Caco-2 (cell line): ENCODE data around the gene SPTBN1. TPM values are rescaled to one million over a fixed set of nuclear protein-coding genes. Genes with fewer than 3 reads are reported as not detected.

Experiments used
- BruUV-seq: library from RNA; stranded (reverse); fragments of 400-500 nt; replicated peaks from 2 replicates; lab custom pipeline; 2021; lab: Mats Ljungman, UMichigan
- CTCF ChIA-PET: fragments of 300-600 bp; sonication (Branson Sonifier 250); formaldehyde crosslinking; loops from one replicate; lab custom pipeline; 2022; ENCODE audit warnings: antibody characterized with exemption; lab: Charles Lee
- POLR2A ChIA-PET: fragments of 300-600 bp; sonication (Branson Sonifier 250); formaldehyde crosslinking; loops from one replicate; lab custom pipeline; 2022; ENCODE audit warnings: antibody characterized with exemption; lab: Charles Lee
- DNase-seq, 2 experiments: peaks; one replicate each; pipeline versions ENCODE4 v3.0.0 to v3.0.0-alpha.2; 2020 to 2022
- H3K27me3 ChIP-seq: replicated peaks from 2 replicates; pipeline ENCODE4 v1.6.0; 2011; ENCODE audit warnings: low read length; ENCODE audit not compliant: control insufficient read depth, insufficient read depth
- H3K36me3 ChIP-seq: 2 replicates; pipeline ENCODE4 v1.5.1; 2011; ENCODE audit warnings: low read length; ENCODE audit not compliant: control insufficient read depth, insufficient read depth
- H3K4me1 ChIP-seq: fragments of 250-450 bp; sonication (Bioruptor Pico); 2 replicates; pipeline ENCODE4 v1.5.1; 2020; ENCODE audit warnings: mild to moderate bottlenecking
- H3K4me3 ChIP-seq: 2 replicates; pipeline ENCODE4 v1.5.1; 2011; ENCODE audit warnings: low read depth, mild to moderate bottlenecking, control low read depth, low read length
- H3K9me3 ChIP-seq: fragments of 250-450 bp; sonication (Bioruptor Pico); 2 replicates; pipeline ENCODE4 v1.5.1; 2020; ENCODE audit warnings: mild to moderate bottlenecking, moderate library complexity
- H3K27ac Mint-ChIP-seq: one replicate; pipeline ENCODE4 v1.8.0; 2022; ENCODE audit warnings: mixed read lengths; ENCODE audit not compliant: unreplicated experiment
- H3K27me3 Mint-ChIP-seq: one replicate; pipeline ENCODE4 v1.8.0; 2022; ENCODE audit warnings: mixed read lengths; ENCODE audit not compliant: insufficient read depth, unreplicated experiment
- H3K36me3 Mint-ChIP-seq: one replicate; pipeline ENCODE4 v1.8.0; 2022; ENCODE audit warnings: mild to moderate bottlenecking, mixed read lengths; ENCODE audit not compliant: insufficient read depth, unreplicated experiment
- H3K4me1 Mint-ChIP-seq: one replicate; pipeline ENCODE4 v1.8.0; 2022; ENCODE audit warnings: low read depth, mixed read lengths; ENCODE audit not compliant: unreplicated experiment
- H3K4me3 Mint-ChIP-seq: one replicate; pipeline ENCODE4 v1.8.0; 2022; ENCODE audit warnings: mild to moderate bottlenecking, moderate library complexity, mixed read lengths; ENCODE audit not compliant: unreplicated experiment
- H3K9me3 Mint-ChIP-seq: one replicate; pipeline ENCODE4 v1.8.0; 2022; ENCODE audit warnings: mixed read lengths; ENCODE audit not compliant: unreplicated experiment
- intact Hi-C: fragments of 100-400 bp; cut with micrococcal nuclease; formaldehyde crosslinking; loops from one replicate; pipeline ENCODE4 v1.10.0; 2022; ENCODE audit not compliant: unreplicated experiment
- total RNA-seq: library from RNA; stranded (reverse); gene quantifications from 2 replicates; pipeline ENCODE4 v1.2.3, GENCODE V29; 2022
- TF ChIP-seq, protein P1 (sequence below), 2 experiments: fragments of 200-600 bp in 1 of 2; IDR thresholded peaks; 1 replicate in 1 of 2; 2 replicates in 1 of 2; pipeline versions ENCODE4 v1.5.1 to v1.8.0; 2011 to 2022; ENCODE audit warnings: antibody characterized with exemption in 1 of 2, control low read depth in 1 of 2, inconsistent platforms in 1 of 2, low read depth in 1 of 2, low read length in 1 of 2, mild to moderate bottlenecking in 1 of 2, moderate library complexity in 1 of 2; ENCODE audit not compliant: insufficient read depth in 1 of 2, severe bottlenecking in 1 of 2, unreplicated experiment in 1 of 2

The SPTBN1 gene
- total RNA-seq, 1 experiment from 2014 or later: 361 TPM

DNA sequence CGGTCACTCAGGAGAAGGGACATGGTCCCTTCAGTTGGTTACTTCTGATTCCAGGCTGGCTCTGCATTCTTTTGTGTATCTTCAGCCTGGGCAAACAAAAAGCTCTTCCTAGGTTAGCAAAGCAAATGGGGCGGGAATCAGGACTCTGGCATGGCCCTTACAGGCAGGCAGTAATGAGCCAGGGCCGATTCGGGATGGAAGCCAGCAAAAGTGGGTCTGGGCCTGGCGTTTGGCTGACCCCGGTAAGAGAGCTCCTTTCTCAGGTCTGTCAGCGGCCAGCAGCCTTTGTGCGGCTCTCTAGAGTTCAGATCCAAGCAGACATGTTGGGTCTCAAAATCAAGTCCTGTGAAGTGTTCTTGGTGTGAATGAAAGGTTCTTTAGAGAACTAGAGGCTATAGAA, 185.9 kb downstream of the SPTBN1 start:
- H3K36me3 Mint-ChIP-seq: peaks cover 100% of the 10 kb centered on the region
- POLR2A ChIA-PET: no interaction called here
- peaks cover 8% of the 10 kb centered on the region for H3K36me3 ChIP-seq

DNA sequence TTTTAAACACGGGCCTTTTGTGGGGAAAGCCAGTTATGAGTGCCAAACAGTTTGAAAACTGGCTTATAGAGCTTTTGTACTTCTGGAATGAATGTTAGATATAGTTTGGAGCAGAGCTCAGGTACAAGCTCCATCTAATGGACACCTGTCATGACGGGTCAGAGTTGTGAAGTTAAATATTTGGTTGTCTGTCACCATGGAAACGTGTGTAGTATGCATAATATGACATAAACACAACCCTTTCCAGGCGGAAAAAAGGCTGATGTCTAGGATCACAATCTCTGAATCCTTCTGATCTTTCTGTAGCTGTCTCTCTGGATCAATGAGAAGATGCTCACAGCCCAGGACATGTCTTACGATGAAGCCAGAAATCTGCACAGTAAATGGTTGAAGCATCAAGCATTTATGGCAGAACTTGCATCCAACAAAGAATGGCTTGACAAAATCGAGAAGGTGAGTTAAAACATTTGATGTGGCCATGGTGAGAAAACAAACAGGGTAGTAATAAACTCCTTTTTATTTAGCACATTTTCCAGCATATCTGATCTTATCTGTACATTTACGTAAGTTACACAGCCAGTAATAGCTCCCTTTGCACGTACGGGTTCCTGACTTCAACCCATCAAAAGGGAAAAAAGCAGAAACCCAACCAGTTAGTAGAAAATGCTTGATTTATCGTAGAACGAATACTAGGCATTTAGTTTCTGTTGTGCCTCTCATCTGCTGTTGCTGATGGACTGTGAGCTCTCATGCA, 186.7 kb downstream of the SPTBN1 start:
- TF ChIP-seq, protein P1, sequence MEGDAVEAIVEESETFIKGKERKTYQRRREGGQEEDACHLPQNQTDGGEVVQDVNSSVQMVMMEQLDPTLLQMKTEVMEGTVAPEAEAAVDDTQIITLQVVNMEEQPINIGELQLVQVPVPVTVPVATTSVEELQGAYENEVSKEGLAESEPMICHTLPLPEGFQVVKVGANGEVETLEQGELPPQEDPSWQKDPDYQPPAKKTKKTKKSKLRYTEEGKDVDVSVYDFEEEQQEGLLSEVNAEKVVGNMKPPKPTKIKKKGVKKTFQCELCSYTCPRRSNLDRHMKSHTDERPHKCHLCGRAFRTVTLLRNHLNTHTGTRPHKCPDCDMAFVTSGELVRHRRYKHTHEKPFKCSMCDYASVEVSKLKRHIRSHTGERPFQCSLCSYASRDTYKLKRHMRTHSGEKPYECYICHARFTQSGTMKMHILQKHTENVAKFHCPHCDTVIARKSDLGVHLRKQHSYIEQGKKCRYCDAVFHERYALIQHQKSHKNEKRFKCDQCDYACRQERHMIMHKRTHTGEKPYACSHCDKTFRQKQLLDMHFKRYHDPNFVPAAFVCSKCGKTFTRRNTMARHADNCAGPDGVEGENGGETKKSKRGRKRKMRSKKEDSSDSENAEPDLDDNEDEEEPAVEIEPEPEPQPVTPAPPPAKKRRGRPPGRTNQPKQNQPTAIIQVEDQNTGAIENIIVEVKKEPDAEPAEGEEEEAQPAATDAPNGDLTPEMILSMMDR (IDR thresholded peaks at IDR 0.05; ENCODE audit: insufficient read depth in 1 of 2, low read depth in 1 of 2, low read length in 1 of 2, severe bottlenecking in 1 of 2, unreplicated experiment in 1 of 2): no peak
- H3K36me3 Mint-ChIP-seq: peaks cover 100% of the 10 kb centered on the region
- H3K27ac Mint-ChIP-seq: peak overlapping the region; percentile 76
- ChIA-PET CTCF (interaction anchor here (0.6 to 1.0 kb wide), 2 partner anchors 22 to 604 kb away, joined by 3 to 4 read pairs; no protein-coding TSS in a partner anchor), POLR2A (interaction anchor here (0.6 kb wide), 1 partner anchor 64 kb away, joined by 3 read pairs; no protein-coding TSS in a partner anchor)
- no peaks in the 10 kb centered on the region for H3K27me3 Mint-ChIP-seq
- H3K4me3 Mint-ChIP-seq: no peak overlapping the region
- no peaks in the 10 kb centered on the region for H3K9me3 ChIP-seq
- no peaks in the 10 kb centered on the region for H3K27me3 ChIP-seq
- H3K4me3 ChIP-seq: no peak overlapping the region
- DNase-seq: no peak
- peaks cover 37% of the 10 kb centered on the region for H3K4me1 Mint-ChIP-seq
- peaks cover 11% of the 10 kb centered on the region for H3K36me3 ChIP-seq
- no peaks in the 10 kb centered on the region for H3K9me3 Mint-ChIP-seq
- no TSS peak for BruUV-seq
- H3K4me1 ChIP-seq: peaks cover 16% of the 10 kb centered on the region
- intact Hi-C loops: loop anchor here (5.0 kb wide), 1 partner anchor 121 kb away; no protein-coding TSS in a partner anchor

More for the DNA sequence above, 185.9 kb downstream of the SPTBN1 start:
- no peaks in the 10 kb centered on the region for H3K9me3 ChIP-seq
- Mint-ChIP-seq H3K4me3 (no peak overlapping the region), H3K4me1 (peaks cover 43% of the 10 kb centered on the region), H3K27me3 (no peaks in the 10 kb centered on the region), H3K9me3 (no peaks in the 10 kb centered on the region), H3K27ac (peak overlapping the region; percentile 76)
- CTCF ChIA-PET: interaction anchor here (0.6 to 1.0 kb wide), 2 partner anchors 23 to 605 kb away, joined by 3 to 4 read pairs; no protein-coding TSS in a partner anchor
- intact Hi-C loops: loop anchor here (2.0 to 5.0 kb wide), 2 partner anchors 67 to 120 kb away; no protein-coding TSS in a partner anchor
- H3K27me3 ChIP-seq: no peaks in the 10 kb centered on the region
- DNase-seq: no peak
- no TSS peak for BruUV-seq
- H3K4me1 ChIP-seq: peaks cover 16% of the 10 kb centered on the region
- no peak overlapping the region for H3K4me3 ChIP-seq
- TF ChIP-seq, protein P1 (IDR thresholded peaks at IDR 0.05; ENCODE audit: insufficient read depth in 1 of 2, low read depth in 1 of 2, low read length in 1 of 2, severe bottlenecking in 1 of 2, unreplicated experiment in 1 of 2): no peak

DNA sequence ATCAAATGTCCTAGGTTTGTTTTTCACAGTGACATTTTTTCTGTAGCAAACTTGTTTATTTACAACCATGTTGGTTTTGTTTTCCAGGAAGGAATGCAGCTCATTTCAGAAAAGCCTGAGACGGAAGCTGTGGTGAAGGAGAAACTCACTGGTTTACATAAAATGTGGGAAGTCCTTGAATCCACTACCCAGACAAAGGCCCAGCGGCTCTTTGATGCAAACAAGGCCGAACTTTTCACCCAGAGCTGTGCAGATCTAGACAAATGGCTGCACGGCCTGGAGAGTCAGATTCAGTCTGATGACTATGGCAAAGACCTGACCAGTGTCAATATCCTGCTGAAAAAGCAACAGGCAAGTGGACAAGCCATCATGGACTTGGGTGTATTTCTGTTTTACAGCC, 188.1 kb downstream of the SPTBN1 start:
- Mint-ChIP-seq H3K4me3 (no peak overlapping the region), H3K27me3 (no peaks in the 10 kb centered on the region), H3K36me3 (peaks cover 100% of the 10 kb centered on the region), H3K4me1 (peaks cover 26% of the 10 kb centered on the region), H3K9me3 (no peaks in the 10 kb centered on the region), H3K27ac (no peak overlapping the region)
- TF ChIP-seq, protein P1 (IDR thresholded peaks at IDR 0.05; ENCODE audit: insufficient read depth in 1 of 2, low read depth in 1 of 2, low read length in 1 of 2, severe bottlenecking in 1 of 2, unreplicated experiment in 1 of 2): no peak
- ChIA-PET POLR2A (no interaction called here), CTCF (no interaction called here)
- intact Hi-C loops: loop anchor here (5.0 kb wide), 1 partner anchor 122 kb away; no protein-coding TSS in a partner anchor
- BruUV-seq: no TSS peak
- no peaks in the 10 kb centered on the region for H3K27me3 ChIP-seq
- H3K36me3 ChIP-seq: peaks cover 14% of the 10 kb centered on the region
- no peak overlapping the region for H3K4me3 ChIP-seq
- H3K4me1 ChIP-seq: peaks cover 16% of the 10 kb centered on the region
- DNase-seq: no peak
- H3K9me3 ChIP-seq: no peaks in the 10 kb centered on the region
